ENCODE measurements around the gene PCARE. TPM values are rescaled to one million over a fixed set of nuclear protein-coding genes. Genes with fewer than 3 reads are reported as not detected.

The PCARE gene
- total RNA-seq, 1 experiment from 2014 or later, result not detected

- TF ChIP-seq SIN3A (IDR thresholded peaks at IDR 0.05; ENCODE audit: borderline replicate concordance, insufficient read depth, low read depth, low read length), result no peak
- no peak for TF ChIP-seq TCF7L2 (IDR thresholded peaks at IDR 0.05; ENCODE audit: low read depth, low read length)
- no peak for TF ChIP-seq CTCF (IDR thresholded peaks at IDR 0.05)
- TF ChIP-seq POLR2AphosphoS5 (IDR thresholded peaks at IDR 0.05; ENCODE audit: low read depth, low read length), result no peak
- TF ChIP-seq REST (IDR thresholded peaks at IDR 0.05; ENCODE audit: insufficient read depth in 1 of 2, low read depth in 2 of 2, low read length in 1 of 2), result no peak
- H3K4me1 ChIP-seq (ENCODE audit: control insufficient read depth, insufficient read depth, low read length), result peaks cover 7% of the 10 kb centered on the region; the same call in 1 of the 2 replicates
- POLR2A ChIA-PET, result no interaction called here
- CTCF ChIA-PET, result no interaction called here
- H3K9me3 ChIP-seq (ENCODE audit: control insufficient read depth, insufficient read depth, low read depth, low read length), result no peaks in the 10 kb centered on the region
- no peak overlapping the region for H3K4me3 ChIP-seq (ENCODE audit: low read depth in 2 of 2, low read length in 2 of 2)
- no TSS peak for BruUV-seq (replicated peaks)
- no peaks in the 10 kb centered on the region for H3K36me3 ChIP-seq (ENCODE audit: control insufficient read depth, insufficient read depth, low read length)
- peak overlapping the region; percentile 57; the same call in 1 of the 2 replicates for H3K27ac ChIP-seq (ENCODE audit: low read length)
- intact Hi-C loops (cut with micrococcal nuclease; ENCODE audit: unreplicated experiment), result no loop called here
- DNase-seq (ENCODE audit: low read depth, low spot score) (no peak), ATAC-seq (no peak)
- in situ Hi-C loops (cut with HindIII; ENCODE audit: low pct_unique_long_range_greater_than_20kb, low sequenced_read_pairs), result no loop called here
- no peaks in the 10 kb centered on the region for H3K27me3 ChIP-seq (ENCODE audit: control insufficient read depth, insufficient read depth, low read length)
These were observed 42.1 kb downstream of the PCARE start for GRCh38 chr2:29032189-29032588.

GRCh38 chr2:29031046-29031445, 43.3 kb downstream of the PCARE start:
- DNase-seq (ENCODE audit: low read depth, low spot score), result no peak
- ChIA-PET POLR2A (no interaction called here), CTCF (no interaction called here)
- Histone ChIP-seq H3K27ac (ENCODE audit: low read length) (no peak overlapping the region), H3K4me3 (ENCODE audit: low read depth in 2 of 2, low read length in 2 of 2) (no peak overlapping the region), H3K9me3 (ENCODE audit: control insufficient read depth, insufficient read depth, low read depth, low read length) (no peaks in the 10 kb centered on the region), H3K4me1 (ENCODE audit: control insufficient read depth, insufficient read depth, low read length) (peaks cover 7% of the 10 kb centered on the region; the same call in 1 of the 2 replicates), H3K36me3 (ENCODE audit: control insufficient read depth, insufficient read depth, low read length) (no peaks in the 10 kb centered on the region), H3K27me3 (ENCODE audit: control insufficient read depth, insufficient read depth, low read length) (no peaks in the 10 kb centered on the region)
- TF ChIP-seq POLR2AphosphoS5 (IDR thresholded peaks at IDR 0.05; ENCODE audit: low read depth, low read length), result no peak
- TF ChIP-seq TCF7L2 (IDR thresholded peaks at IDR 0.05; ENCODE audit: low read depth, low read length), result no peak
- no peak for TF ChIP-seq SIN3A (IDR thresholded peaks at IDR 0.05; ENCODE audit: borderline replicate concordance, insufficient read depth, low read depth, low read length)
- no peak for TF ChIP-seq REST (IDR thresholded peaks at IDR 0.05; ENCODE audit: insufficient read depth in 1 of 2, low read depth in 2 of 2, low read length in 1 of 2)
- TF ChIP-seq CTCF (IDR thresholded peaks at IDR 0.05), result no peak
- in situ Hi-C loops (cut with HindIII; ENCODE audit: low pct_unique_long_range_greater_than_20kb, low sequenced_read_pairs), result no loop called here
- intact Hi-C loops (cut with micrococcal nuclease; ENCODE audit: unreplicated experiment), result no loop called here
- BruUV-seq (replicated peaks), result no TSS peak
- no peak for ATAC-seq
